ENCODE measurements around the gene TRIM40. TPM values are rescaled to one million over a fixed set of nuclear protein-coding genes. Genes with fewer than 3 reads are reported as not detected.

Gene TRIM40
- polyA plus RNA-seq, 1 donor (not counting 4 experiments of a cell fraction or from before 2014, with no cell fraction given) = not detected

- no peak for TF ChIP-seq EZH2 (IDR thresholded peaks at IDR 0.05; ENCODE audit: low read length)
- TF ChIP-seq CTCF (optimal IDR thresholded peaks at IDR 0.05 in 1 of 3, IDR thresholded peaks at IDR 0.05 in 1 of 3, conservative IDR thresholded peaks at IDR 0.05 in 1 of 3; ENCODE audit: extremely low read depth in 1 of 3, insufficient read depth in 2 of 3, low read length in 3 of 3) = no peak
Observed at GRCh38 chr6:30091577-30092381, 44.2 kb upstream of the TRIM40 start.

GRCh38 chr6:30092852-30093543 is 42.9 kb upstream of the TRIM40 start:
- H4K20me1 ChIP-seq (ENCODE audit: control insufficient read depth, extremely low read depth, insufficient read depth, low read length) = no peaks in the 10 kb centered on the region
- H3K4me3 ChIP-seq (ENCODE audit: control insufficient read depth in 2 of 3, extremely low read depth in 1 of 3, insufficient read depth in 2 of 3, low read depth in 1 of 3, low read length in 3 of 3) = no peak overlapping the region
- no peaks in the 10 kb centered on the region for H3K9me3 ChIP-seq (ENCODE audit: control insufficient read depth, low read depth, low read length)
- DNase-seq (ENCODE audit: low read depth, low spot score) (no peak), FAIRE-seq (no peak)
- no peak for TF ChIP-seq CTCF (optimal IDR thresholded peaks at IDR 0.05 in 1 of 3, IDR thresholded peaks at IDR 0.05 in 1 of 3, conservative IDR thresholded peaks at IDR 0.05 in 1 of 3; ENCODE audit: extremely low read depth in 1 of 3, insufficient read depth in 2 of 3, low read length in 3 of 3)
- no peak for TF ChIP-seq EZH2 (IDR thresholded peaks at IDR 0.05; ENCODE audit: low read length)
- dilution Hi-C loops (cut with MboI; ENCODE audit: extremely low pct_ligation_motif_present, low sequenced_read_pairs) = no loop called here
- H3K4me1 ChIP-seq (ENCODE audit: control insufficient read depth, extremely low read depth, insufficient read depth, low read length) = peaks cover 21% of the 10 kb centered on the region
- H3K27me3 ChIP-seq (ENCODE audit: control insufficient read depth, extremely low read depth, insufficient read depth, low read length) = no peaks in the 10 kb centered on the region
- no peak overlapping the region for H2AFZ ChIP-seq (ENCODE audit: control insufficient read depth, low read length)
- no peak overlapping the region for H3K27ac ChIP-seq (ENCODE audit: control insufficient read depth, insufficient read depth, low read length)
- no peaks in the 10 kb centered on the region for H3K9me1 ChIP-seq (ENCODE audit: control insufficient read depth, extremely low read depth, insufficient read depth, low read length)
- no peaks in the 10 kb centered on the region for H3K36me3 ChIP-seq (ENCODE audit: control insufficient read depth in 2 of 2, extremely low read depth in 1 of 2, insufficient read depth in 2 of 2, low read length in 2 of 2)
- no peak overlapping the region for H3K4me2 ChIP-seq (ENCODE audit: control insufficient read depth, extremely low read depth, insufficient read depth, low read depth, low read length)
- no peaks in the 10 kb centered on the region for H3K79me2 ChIP-seq (ENCODE audit: control insufficient read depth, insufficient read depth, low read length)
- H3K9ac ChIP-seq (ENCODE audit: control insufficient read depth, extremely low read depth, insufficient read depth, low read length) = no peak overlapping the region

More at GRCh38 chr6:30091577-30092381, 44.2 kb upstream of the TRIM40 start:
- H3K9ac ChIP-seq (ENCODE audit: control insufficient read depth, extremely low read depth, insufficient read depth, low read length) = peak overlapping the region; percentile 14
- peak overlapping the region; percentile 58 for H3K4me2 ChIP-seq (ENCODE audit: control insufficient read depth, extremely low read depth, insufficient read depth, low read depth, low read length)
- H3K79me2 ChIP-seq (ENCODE audit: control insufficient read depth, insufficient read depth, low read length) = no peaks in the 10 kb centered on the region
- H3K9me1 ChIP-seq (ENCODE audit: control insufficient read depth, extremely low read depth, insufficient read depth, low read length) = no peaks in the 10 kb centered on the region
- H2AFZ ChIP-seq (ENCODE audit: control insufficient read depth, low read length) = peak overlapping the region; percentile 87
- H4K20me1 ChIP-seq (ENCODE audit: control insufficient read depth, extremely low read depth, insufficient read depth, low read length) = no peaks in the 10 kb centered on the region
- FAIRE-seq (peak; percentile 77), DNase-seq (ENCODE audit: low read depth, low spot score) (no peak)
- H3K4me3 ChIP-seq (ENCODE audit: control insufficient read depth in 2 of 3, extremely low read depth in 1 of 3, insufficient read depth in 2 of 3, low read depth in 1 of 3, low read length in 3 of 3) = no peak overlapping the region
- H3K36me3 ChIP-seq (ENCODE audit: control insufficient read depth in 2 of 2, extremely low read depth in 1 of 2, insufficient read depth in 2 of 2, low read length in 2 of 2) = no peaks in the 10 kb centered on the region
- no peaks in the 10 kb centered on the region for H3K9me3 ChIP-seq (ENCODE audit: control insufficient read depth, low read depth, low read length)
- no peaks in the 10 kb centered on the region for H3K27me3 ChIP-seq (ENCODE audit: control insufficient read depth, extremely low read depth, insufficient read depth, low read length)
- dilution Hi-C loops (cut with MboI; ENCODE audit: extremely low pct_ligation_motif_present, low sequenced_read_pairs) = no loop called here
- H3K27ac ChIP-seq (ENCODE audit: control insufficient read depth, insufficient read depth, low read length) = peak overlapping the region; percentile 27
- H3K4me1 ChIP-seq (ENCODE audit: control insufficient read depth, extremely low read depth, insufficient read depth, low read length) = peaks cover 24% of the 10 kb centered on the region

All from keratinocyte (primary cell).